H9 (cell line): Measurements from ENCODE around the gene UBAC1. TPM values are rescaled to one million over a fixed set of nuclear protein-coding genes. Genes with fewer than 3 reads are reported as not detected.
A peak's percentile ranks its signal among the peaks of the same experiment; 100 is the strongest.

Source experiments
- DNase-seq: peaks from one replicate; pipeline ENCODE4 v3.0.0-alpha.2; 2017
- H2AFZ ChIP-seq: one replicate; pipeline ENCODE4 v1.6.1; 2013; ENCODE audit warnings: mild to moderate bottlenecking, low read length, control low read depth, moderate library complexity
- H2AK5ac ChIP-seq: 2 replicates; pipeline ENCODE4 v1.6.1; 2013; ENCODE audit warnings: low read length, control low read depth, mixed read lengths; ENCODE audit not compliant: insufficient read length
- H2BK120ac ChIP-seq: one replicate; pipeline ENCODE4 v1.6.1; 2013; ENCODE audit warnings: low read depth, mild to moderate bottlenecking, low read length, control low read depth, inconsistent platforms; ENCODE audit not compliant: poor library complexity, severe bottlenecking
- H2BK12ac ChIP-seq: 2 replicates; pipeline ENCODE4 v1.6.1; 2013; ENCODE audit warnings: low read length, control low read depth, mixed read lengths, low read depth; ENCODE audit not compliant: insufficient read length
- H2BK15ac ChIP-seq: 2 replicates; pipeline ENCODE4 v1.6.1; 2013; ENCODE audit warnings: low read depth, low read length, control low read depth
- H2BK20ac ChIP-seq: one replicate; pipeline ENCODE4 v1.6.1; 2013; ENCODE audit warnings: low read depth, mild to moderate bottlenecking, low read length, control low read depth, inconsistent platforms; ENCODE audit not compliant: poor library complexity, severe bottlenecking
- H2BK5ac ChIP-seq: 2 replicates; pipeline ENCODE4 v1.6.1; 2013; ENCODE audit warnings: low read length, control low read depth, mixed read lengths; ENCODE audit not compliant: insufficient read length
- H3K14ac ChIP-seq: 2 replicates; pipeline ENCODE4 v1.6.1; 2013; ENCODE audit warnings: low read length, control low read depth; ENCODE audit not compliant: insufficient read depth
- H3K18ac ChIP-seq: 2 replicates; pipeline ENCODE4 v1.6.1; 2013; ENCODE audit warnings: low read depth, mild to moderate bottlenecking, mixed read lengths, low read length, control low read depth; ENCODE audit not compliant: insufficient read length
- H3K23ac ChIP-seq: 2 replicates; pipeline ENCODE4 v1.6.1; 2013; ENCODE audit warnings: low read length, control low read depth, mixed read lengths, low read depth; ENCODE audit not compliant: insufficient read length
- H3K23me2 ChIP-seq: 2 replicates; pipeline ENCODE4 v1.6.1; 2013; ENCODE audit warnings: low read depth, mild to moderate bottlenecking, mixed read lengths, low read length, control low read depth; ENCODE audit not compliant: insufficient read length, poor library complexity, severe bottlenecking
- H3K27ac ChIP-seq: 2 replicates; pipeline ENCODE4 v1.5.1; 2013; ENCODE audit warnings: low read length, control low read depth, mixed read lengths, low read depth; ENCODE audit not compliant: insufficient read length
- H3K27me3 ChIP-seq: 2 replicates; pipeline ENCODE4 v1.6.1; 2013; ENCODE audit warnings: low read length, control low read depth, inconsistent platforms; ENCODE audit not compliant: insufficient read depth
- H3K4ac ChIP-seq: 2 replicates; pipeline ENCODE4 v1.6.1; 2013; ENCODE audit warnings: low read depth, mild to moderate bottlenecking, control low read depth, inconsistent platforms, low read length, moderate library complexity
- H3K4me1 ChIP-seq: 2 replicates; pipeline ENCODE4 v1.6.1; 2013; ENCODE audit warnings: low read length, control low read depth, inconsistent platforms; ENCODE audit not compliant: insufficient read depth
- H3K4me2 ChIP-seq: 2 replicates; pipeline ENCODE4 v1.6.1; 2013; ENCODE audit warnings: low read length, control low read depth, mixed read lengths; ENCODE audit not compliant: insufficient read length, insufficient read depth
- H3K56ac ChIP-seq: 2 replicates; pipeline ENCODE4 v1.6.1; 2013; ENCODE audit warnings: low read depth, mild to moderate bottlenecking, mixed read lengths, low read length, control low read depth; ENCODE audit not compliant: insufficient read length
- H3K79me1 ChIP-seq: 2 replicates; pipeline ENCODE4 v1.6.1; 2013; ENCODE audit warnings: low read depth, mild to moderate bottlenecking, moderate library complexity, low read length, control low read depth, inconsistent platforms; ENCODE audit not compliant: insufficient read depth, poor library complexity, severe bottlenecking
- H3K79me2 ChIP-seq: 2 replicates; pipeline ENCODE4 v1.6.1; 2013; ENCODE audit warnings: low read length, control low read depth, inconsistent platforms; ENCODE audit not compliant: insufficient read depth
- H3K9ac ChIP-seq: 2 replicates; pipeline ENCODE4 v1.6.1; 2013; ENCODE audit warnings: low read length, control low read depth, mixed read lengths; ENCODE audit not compliant: insufficient read length; ENCODE audit errors: extremely low read depth
- H3K9me3 ChIP-seq: one replicate; pipeline ENCODE4 v1.6.1; 2013; ENCODE audit warnings: low read depth, low read length, inconsistent platforms; ENCODE audit not compliant: control insufficient read depth
- H3T11ph ChIP-seq: one replicate; pipeline ENCODE4 v1.6.1; 2013; ENCODE audit warnings: mild to moderate bottlenecking, low read length, control low read depth, inconsistent platforms
- H4K20me1 ChIP-seq: one replicate; pipeline ENCODE4 v1.6.1; 2013; ENCODE audit not compliant: control insufficient read depth, insufficient read length, insufficient read depth
- H4K5ac ChIP-seq: 2 replicates; pipeline ENCODE4 v1.6.1; 2013; ENCODE audit warnings: low read depth, mild to moderate bottlenecking, mixed read lengths, low read length, control low read depth; ENCODE audit not compliant: insufficient read length
- H4K8ac ChIP-seq: replicated peaks from 2 replicates; pipeline ENCODE4 v1.6.1; 2013; ENCODE audit warnings: low read length, control low read depth, mixed read lengths, low read depth; ENCODE audit not compliant: insufficient read length
- H4K91ac ChIP-seq: 2 replicates; pipeline ENCODE4 v1.6.1; 2013; ENCODE audit warnings: low read depth, mild to moderate bottlenecking, moderate library complexity, mixed read lengths, low read length, control low read depth; ENCODE audit not compliant: insufficient read length
- H3K27ac Mint-ChIP-seq, 3 experiments: 2 replicates in 2 of 3; 3 replicates in 1 of 3; pipeline ENCODE4 v1.8.0; 2020 to 2021; ENCODE audit warnings: mixed read lengths in 3 of 3, mild to moderate bottlenecking in 1 of 3, moderate library complexity in 1 of 3
- H3K27me3 Mint-ChIP-seq: 2 replicates; pipeline ENCODE4 v1.8.0; 2021; ENCODE audit warnings: low read depth, mild to moderate bottlenecking, moderate library complexity, mixed read lengths
- H3K36me3 Mint-ChIP-seq, 3 experiments: 2 replicates in 2 of 3; 3 replicates in 1 of 3; pipeline ENCODE4 v1.8.0; 2020 to 2021; ENCODE audit warnings: low read depth in 3 of 3, mixed read lengths in 3 of 3; ENCODE audit not compliant: insufficient read depth in 1 of 3
- H3K4me1 Mint-ChIP-seq, 2 experiments: 2 replicates each; pipeline ENCODE4 v1.8.0; 2020; ENCODE audit warnings: mixed read lengths in 2 of 2
- H3K4me3 Mint-ChIP-seq, 2 experiments: 2 replicates in 1 of 2; 3 replicates in 1 of 2; pipeline ENCODE4 v1.8.0; 2020 to 2021; ENCODE audit warnings: mild to moderate bottlenecking in 2 of 2, mixed read lengths in 2 of 2, moderate library complexity in 1 of 2
- H3K9me3 Mint-ChIP-seq, 2 experiments: 2 replicates in 1 of 2; 3 replicates in 1 of 2; pipeline ENCODE4 v1.8.0; 2020; ENCODE audit warnings: mild to moderate bottlenecking in 2 of 2, mixed read lengths in 2 of 2, moderate library complexity in 1 of 2
- CTCF ChIP-seq: fragments of 200-600 bp; sonication (generic); conservative IDR thresholded peaks from 3 replicates; pipeline ENCODE4 v1.8.0; 2021; ENCODE audit warnings: antibody characterized with exemption, mild to moderate bottlenecking
- WGBS: extraction: QIAGEN DNeasy Blood & Tissue Kit; methylation state at CpG from one replicate; pipeline ENCODE4 v1.1.7; 2013; ENCODE audit warnings: missing lambda C conversion rate, low lambda C conversion rate, mixed read lengths; ENCODE audit not compliant: insufficient read length; ENCODE audit errors: extremely low coverage; 5-methylcytosine and 5-hydroxymethylcytosine counted together
- total RNA-seq: library from RNA; stranded (reverse); gene quantifications from 2 replicates; pipeline ENCODE4 v1.2.1, GENCODE V29; 2021

The UBAC1 gene
- total RNA-seq, 1 experiment from 2014 or later, result 47.5 TPM

GRCh38 chr9:135929656-135930445, 31.3 kb downstream of the UBAC1 start:
- no peak for TF ChIP-seq CTCF
- no peak overlapping the region for H2BK20ac ChIP-seq
- H2AK5ac ChIP-seq, result no peak overlapping the region
- no peaks in the 10 kb centered on the region for H3K9me3 Mint-ChIP-seq
- H4K20me1 ChIP-seq, result no peaks in the 10 kb centered on the region
- H3K14ac ChIP-seq, result no peak overlapping the region; the same call in 1 of the 2 replicates
- no peak overlapping the region for H4K91ac ChIP-seq
- no peak overlapping the region; a peak in 1 of 7 replicates for H3K27ac Mint-ChIP-seq
- no peaks in the 10 kb centered on the region for H3K27me3 Mint-ChIP-seq
- no peaks in the 10 kb centered on the region for H3K79me1 ChIP-seq
- no peak overlapping the region for H2AFZ ChIP-seq
- H3K9me3 ChIP-seq, result no peaks in the 10 kb centered on the region
- no peak overlapping the region for H2BK120ac ChIP-seq
- no peak overlapping the region for H3K4me2 ChIP-seq
- H3K56ac ChIP-seq, result no peak overlapping the region
- no peak overlapping the region for H3K9ac ChIP-seq
- H2BK15ac ChIP-seq, result 0 out of 2 replicates have a peak overlapping the region, but pooled peaks have one; percentile 31
- H3K23me2 ChIP-seq, result no peaks in the 10 kb centered on the region
- no peak overlapping the region for H3K4me3 Mint-ChIP-seq
- WGBS, result no CpG with 5 or more reads among the region's 21 CpGs
- H3K18ac ChIP-seq, result no peak overlapping the region
- H3K36me3 Mint-ChIP-seq, result peaks cover 15 to 44% (median 40%) of the 10 kb centered on the region in 3 experiments; a peak in 6 of 7 replicates
- H3K4me1 Mint-ChIP-seq, result peaks cover 0 to 8% of the 10 kb centered on the region in 2 experiments; a peak in 3 of 4 replicates
- H3K23ac ChIP-seq, result no peak overlapping the region
- H3K79me2 ChIP-seq, result no peaks in the 10 kb centered on the region
- H4K5ac ChIP-seq, result no peak overlapping the region
- H3K4me1 ChIP-seq, result no peaks in the 10 kb centered on the region
- no peak overlapping the region for H3K27ac ChIP-seq
- DNase-seq, result no peak
- H2BK12ac ChIP-seq, result no peak overlapping the region
- H3K4ac ChIP-seq, result no peak overlapping the region
- no peak overlapping the region for H4K8ac ChIP-seq
- H3T11ph ChIP-seq, result no peak overlapping the region
- no peak overlapping the region for H2BK5ac ChIP-seq
- no peaks in the 10 kb centered on the region for H3K27me3 ChIP-seq
